Loucy (cell line): ENCODE results near the gene PLPPR5.

ENCODE experiments used
- H2AFZ ChIP-seq: fragments of 200-600 bp; sonication (generic); 2 replicates; pipeline ENCODE4 v1.6.0; 2016; ENCODE audit warnings: antibody characterized with exemption, mild to moderate bottlenecking, low read length, moderate library complexity
- H3F3A ChIP-seq: fragments of 200-600 bp; 2 replicates; pipeline ENCODE4 v1.6.0; 2016; ENCODE audit warnings: antibody characterized with exemption, low read depth, mild to moderate bottlenecking
- H3K27me3 ChIP-seq: fragments of 200-600 bp; sonication (generic); 2 replicates; pipeline ENCODE4 v1.6.1; 2014; ENCODE audit warnings: low read length, mild to moderate bottlenecking; ENCODE audit not compliant: insufficient read depth, poor library complexity, severe bottlenecking
- H3K36me3 ChIP-seq: fragments of 200-600 bp; sonication (generic); 2 replicates; pipeline ENCODE4 v1.6.1; 2016; ENCODE audit warnings: low read length; ENCODE audit not compliant: insufficient read depth
- H3K4me1 ChIP-seq: fragments of 200-600 bp; sonication (generic); 2 replicates; pipeline ENCODE4 v1.5.1; 2014; ENCODE audit warnings: low read length, mild to moderate bottlenecking; ENCODE audit not compliant: insufficient read depth, poor library complexity, severe bottlenecking
- H3K4me2 ChIP-seq: fragments of 200-600 bp; sonication (generic); 2 replicates; pipeline ENCODE4 v1.6.0; 2014; ENCODE audit warnings: antibody characterized with exemption, low read length, low read depth, mild to moderate bottlenecking; ENCODE audit not compliant: poor library complexity, severe bottlenecking
- H3K4me3 ChIP-seq: fragments of 200-600 bp; sonication (generic); 2 replicates; pipeline ENCODE4 v1.5.1; 2014; ENCODE audit warnings: low read length, mild to moderate bottlenecking, mixed read lengths; ENCODE audit not compliant: poor library complexity, severe bottlenecking
- H3K79me2 ChIP-seq: fragments of 200-600 bp; sonication (generic); 2 replicates; pipeline ENCODE4 v1.6.1; 2014; ENCODE audit warnings: low read length; ENCODE audit not compliant: insufficient read depth
- H3K9ac ChIP-seq: fragments of 200-600 bp; sonication (generic); 2 replicates; pipeline ENCODE4 v1.6.0; 2014; ENCODE audit warnings: mild to moderate bottlenecking, low read depth, low read length, moderate library complexity; ENCODE audit not compliant: poor library complexity, severe bottlenecking
- H3K9me2 ChIP-seq: fragments of 200-600 bp; sonication (generic); replicated peaks from 2 replicates; pipeline ENCODE4 v1.6.1; 2016; ENCODE audit warnings: low read depth, low read length, mixed read lengths
- H3K9me3 ChIP-seq: fragments of 200-600 bp; sonication (generic); 2 replicates; pipeline ENCODE4 v1.6.1; 2014; ENCODE audit warnings: mild to moderate bottlenecking, antibody characterized with exemption, low read length, low read depth; ENCODE audit not compliant: insufficient read depth
- H4K20me1 ChIP-seq: fragments of 200-600 bp; sonication (generic); 2 replicates; pipeline ENCODE4 v1.6.0; 2014; ENCODE audit warnings: antibody characterized with exemption, low read length, mild to moderate bottlenecking; ENCODE audit not compliant: insufficient read depth, poor library complexity, severe bottlenecking
- EZH2phosphoT487 ChIP-seq: fragments of 200-600 bp; IDR thresholded peaks from 2 replicates; pipeline ENCODE4 v1.6.1; 2018; ENCODE audit warnings: antibody characterized with exemption, mild to moderate bottlenecking, moderate library complexity, borderline replicate concordance
- TF ChIP-seq, protein P1 (sequence below): fragments of 200-600 bp; sonication (generic); conservative IDR thresholded peaks from 2 replicates; pipeline ENCODE4 v1.5.1; 2014; ENCODE audit warnings: mild to moderate bottlenecking, antibody characterized with exemption, low read length

PLPPR5 gene

DNA sequence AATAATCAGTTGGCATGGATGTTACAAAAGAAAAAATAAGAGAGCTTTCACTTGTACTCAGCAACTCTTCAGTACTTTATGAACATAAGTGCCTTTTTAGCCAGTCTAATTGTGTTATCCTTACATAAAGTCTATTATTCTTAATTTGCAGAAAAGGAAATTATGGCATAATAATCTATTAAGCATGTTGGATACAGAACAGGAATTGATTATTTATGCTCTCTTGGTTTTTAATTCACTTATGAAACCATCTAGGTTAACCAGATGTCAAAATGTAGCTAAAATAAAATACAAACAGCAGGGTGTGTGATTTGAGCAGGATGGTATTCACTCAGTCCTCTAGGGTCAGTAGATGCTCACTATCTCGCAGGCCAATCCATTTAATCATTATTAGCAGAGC, 79.7 kb downstream of the PLPPR5 start:
- no peak overlapping the region for H3K4me2 ChIP-seq
- H3K4me1 ChIP-seq: no peaks in the 10 kb centered on the region
- no peaks in the 10 kb centered on the region for H3K79me2 ChIP-seq
- no peak overlapping the region for H3K9ac ChIP-seq
- H3K36me3 ChIP-seq: no peaks in the 10 kb centered on the region
- no peak overlapping the region for H3K4me3 ChIP-seq
- H4K20me1 ChIP-seq: no peaks in the 10 kb centered on the region
- no peaks in the 10 kb centered on the region for H3K9me3 ChIP-seq
- no peaks in the 10 kb centered on the region for H3K27me3 ChIP-seq
- no peaks in the 10 kb centered on the region for H3K9me2 ChIP-seq
- TF ChIP-seq EZH2phosphoT487: no peak
- TF ChIP-seq, protein P1, sequence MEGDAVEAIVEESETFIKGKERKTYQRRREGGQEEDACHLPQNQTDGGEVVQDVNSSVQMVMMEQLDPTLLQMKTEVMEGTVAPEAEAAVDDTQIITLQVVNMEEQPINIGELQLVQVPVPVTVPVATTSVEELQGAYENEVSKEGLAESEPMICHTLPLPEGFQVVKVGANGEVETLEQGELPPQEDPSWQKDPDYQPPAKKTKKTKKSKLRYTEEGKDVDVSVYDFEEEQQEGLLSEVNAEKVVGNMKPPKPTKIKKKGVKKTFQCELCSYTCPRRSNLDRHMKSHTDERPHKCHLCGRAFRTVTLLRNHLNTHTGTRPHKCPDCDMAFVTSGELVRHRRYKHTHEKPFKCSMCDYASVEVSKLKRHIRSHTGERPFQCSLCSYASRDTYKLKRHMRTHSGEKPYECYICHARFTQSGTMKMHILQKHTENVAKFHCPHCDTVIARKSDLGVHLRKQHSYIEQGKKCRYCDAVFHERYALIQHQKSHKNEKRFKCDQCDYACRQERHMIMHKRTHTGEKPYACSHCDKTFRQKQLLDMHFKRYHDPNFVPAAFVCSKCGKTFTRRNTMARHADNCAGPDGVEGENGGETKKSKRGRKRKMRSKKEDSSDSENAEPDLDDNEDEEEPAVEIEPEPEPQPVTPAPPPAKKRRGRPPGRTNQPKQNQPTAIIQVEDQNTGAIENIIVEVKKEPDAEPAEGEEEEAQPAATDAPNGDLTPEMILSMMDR: no peak
- H2AFZ ChIP-seq: no peak overlapping the region
- no peaks in the 10 kb centered on the region for H3F3A ChIP-seq

DNA sequence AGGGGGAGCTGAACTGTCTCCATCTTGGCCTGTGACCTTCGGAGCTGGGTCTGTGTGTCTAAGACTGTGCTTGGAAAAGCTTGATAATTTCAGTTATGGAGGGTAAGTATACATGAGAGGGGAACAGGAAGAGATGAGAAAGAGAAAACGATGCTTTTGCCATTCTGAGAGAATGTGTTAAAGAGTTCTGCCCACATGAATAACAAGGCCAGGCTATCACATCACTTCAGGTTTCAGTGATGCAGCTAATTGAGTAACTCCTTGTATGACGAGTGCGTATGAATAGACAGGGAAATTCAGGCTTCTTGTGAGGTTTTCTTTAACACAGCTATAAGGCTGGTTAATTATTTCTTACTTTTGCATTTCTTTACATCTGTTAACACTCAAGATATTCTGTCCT, 81.0 kb downstream of the PLPPR5 start:
- Histone ChIP-seq H3K9ac (no peak overlapping the region), H3K79me2 (no peaks in the 10 kb centered on the region), H3K9me2 (no peaks in the 10 kb centered on the region), H2AFZ (0 out of 2 replicates have a peak overlapping the region, but pooled peaks have one; percentile 33), H3K27me3 (no peaks in the 10 kb centered on the region), H3K4me1 (no peaks in the 10 kb centered on the region), H3K4me3 (no peak overlapping the region), H3F3A (no peaks in the 10 kb centered on the region), H3K9me3 (no peaks in the 10 kb centered on the region), H4K20me1 (no peaks in the 10 kb centered on the region), H3K4me2 (no peak overlapping the region), H3K36me3 (no peaks in the 10 kb centered on the region)
- TF ChIP-seq EZH2phosphoT487: no peak
- TF ChIP-seq, protein P1: no peak

DNA sequence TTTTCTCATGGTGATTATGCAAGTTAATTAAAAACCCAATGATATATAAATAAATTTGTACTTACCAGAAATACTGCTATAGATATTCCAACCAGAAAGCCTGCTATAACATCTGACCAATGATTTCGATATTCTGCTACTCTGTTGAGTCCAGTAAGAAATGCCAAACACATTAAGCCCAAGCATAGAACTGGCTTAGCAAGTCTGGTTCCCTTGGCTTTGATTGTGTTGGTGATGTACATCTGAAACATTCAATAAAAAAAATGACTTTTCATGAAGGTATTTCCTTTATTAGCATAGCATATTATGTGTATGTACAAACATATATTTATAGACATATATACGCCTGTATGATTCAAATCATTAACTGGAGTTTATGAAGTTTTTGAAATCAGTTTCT, 82.8 kb downstream of the PLPPR5 start:
- Histone ChIP-seq H3K9ac (no peak overlapping the region), H3K27me3 (no peaks in the 10 kb centered on the region), H4K20me1 (no peaks in the 10 kb centered on the region), H3K4me3 (no peak overlapping the region), H3F3A (no peaks in the 10 kb centered on the region), H3K79me2 (no peaks in the 10 kb centered on the region), H2AFZ (no peak overlapping the region), H3K36me3 (no peaks in the 10 kb centered on the region), H3K9me2 (no peaks in the 10 kb centered on the region), H3K4me2 (no peak overlapping the region), H3K4me1 (no peaks in the 10 kb centered on the region), H3K9me3 (no peaks in the 10 kb centered on the region)
- no peak for TF ChIP-seq EZH2phosphoT487
- TF ChIP-seq, protein P1: no peak
